HG02970 (cell line): ENCODE data around the gene HVCN1.
"Not testable (repeated sequence)": the region's sequence is repeated elsewhere in the genome, so short reads cannot be mapped to it uniquely, and the experiment has no call there.

Source experiments
- ATAC-seq: cut with Tn5 transposase; IDR thresholded peaks from one replicate; pipeline ENCODE4 v1.9.1; 2021; ENCODE audit warnings: mild to moderate bottlenecking, moderate library complexity, moderate number of reproducible peaks; ENCODE audit not compliant: unreplicated experiment, low FRiP score

The HVCN1 gene, protein sequence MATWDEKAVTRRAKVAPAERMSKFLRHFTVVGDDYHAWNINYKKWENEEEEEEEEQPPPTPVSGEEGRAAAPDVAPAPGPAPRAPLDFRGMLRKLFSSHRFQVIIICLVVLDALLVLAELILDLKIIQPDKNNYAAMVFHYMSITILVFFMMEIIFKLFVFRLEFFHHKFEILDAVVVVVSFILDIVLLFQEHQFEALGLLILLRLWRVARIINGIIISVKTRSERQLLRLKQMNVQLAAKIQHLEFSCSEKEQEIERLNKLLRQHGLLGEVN

GRCh38 chr12:110688446-110689280, at the start of gene HVCN1:
TSS of gene HVCN1 (minus strand) at chr12:110689115. CDS start at chr12:110683245, 5,870 bp downstream.
- peak; percentile 26 for ATAC-seq

- ATAC-seq, result no peak
Measured at GRCh38 chr12:110737532-110737931, 48.6 kb upstream of the HVCN1 start.

GRCh38 chr12:110737016-110737415, 48.1 kb upstream of the HVCN1 start:
- not testable (repeated sequence) for ATAC-seq

DNA sequence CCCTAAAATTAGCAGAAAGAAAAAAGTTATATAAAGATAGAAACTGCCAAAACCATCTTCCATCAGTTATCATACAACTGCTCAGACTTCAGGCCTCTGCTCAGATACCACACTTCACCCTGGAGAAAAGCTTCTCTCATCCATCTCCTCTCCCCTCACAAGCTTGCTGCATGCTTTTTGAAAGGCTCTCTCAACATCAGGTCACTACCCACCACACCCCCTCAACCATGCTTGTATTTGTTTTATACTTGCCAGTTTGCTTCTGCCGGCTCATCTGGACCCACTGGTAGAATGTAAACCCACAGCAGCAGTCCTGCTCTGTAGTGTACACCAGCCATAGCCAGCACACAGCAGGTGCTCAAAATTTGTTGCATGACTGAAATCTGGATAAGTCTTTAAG, 45.0 kb upstream of the HVCN1 start:
- no peak for ATAC-seq

GRCh38 chr12:110733089-110733715, 44.3 kb upstream of the HVCN1 start:
- no peak for ATAC-seq

DNA sequence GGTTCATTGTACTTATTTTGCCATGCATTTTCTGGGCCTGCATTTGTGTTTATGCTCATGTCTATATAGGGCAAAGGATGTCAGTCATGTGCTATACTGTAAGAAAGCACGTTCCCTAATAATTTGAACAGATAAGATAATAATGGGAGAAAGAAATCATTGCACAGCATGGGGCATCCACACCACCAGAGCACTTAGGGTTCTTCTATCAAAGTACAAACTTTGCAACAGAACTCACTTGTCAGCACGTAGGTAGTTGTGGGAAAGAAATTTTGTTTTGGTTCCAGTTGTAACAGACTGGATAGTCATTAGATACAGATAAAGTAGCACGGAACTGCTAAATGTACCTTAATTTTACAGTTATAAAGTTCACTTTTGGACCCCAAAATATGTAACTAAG, 43.7 kb upstream of the HVCN1 start:
- ATAC-seq, result no peak

DNA sequence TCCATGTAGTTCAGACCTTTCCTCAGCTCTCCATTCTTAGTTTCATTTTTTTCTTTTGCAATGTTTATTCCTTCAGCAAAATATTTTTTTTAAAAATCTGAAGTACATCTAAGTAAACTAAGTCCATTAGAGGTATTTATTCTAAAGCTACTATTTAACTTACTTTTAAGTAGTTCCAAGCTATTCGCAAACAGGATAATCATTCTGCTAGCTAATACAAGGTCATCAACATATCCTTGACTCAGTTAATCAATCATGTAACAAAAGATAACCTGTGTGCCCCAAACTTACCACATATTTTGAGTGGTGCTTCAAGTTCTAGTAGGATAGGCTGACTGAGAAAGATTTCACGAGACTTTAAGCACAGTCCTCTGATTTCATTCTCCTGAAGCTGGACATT, 42.6 kb upstream of the HVCN1 start:
- ATAC-seq, result no peak

- no peak for ATAC-seq
Measured at GRCh38 chr12:110728628-110729027, 39.7 kb upstream of the HVCN1 start.

- ATAC-seq, result no peak
Measured at GRCh38 chr12:110726708-110727369, 37.9 kb upstream of the HVCN1 start.

- no peak for ATAC-seq
Measured at GRCh38 chr12:110726028-110726427, 37.1 kb upstream of the HVCN1 start.

DNA sequence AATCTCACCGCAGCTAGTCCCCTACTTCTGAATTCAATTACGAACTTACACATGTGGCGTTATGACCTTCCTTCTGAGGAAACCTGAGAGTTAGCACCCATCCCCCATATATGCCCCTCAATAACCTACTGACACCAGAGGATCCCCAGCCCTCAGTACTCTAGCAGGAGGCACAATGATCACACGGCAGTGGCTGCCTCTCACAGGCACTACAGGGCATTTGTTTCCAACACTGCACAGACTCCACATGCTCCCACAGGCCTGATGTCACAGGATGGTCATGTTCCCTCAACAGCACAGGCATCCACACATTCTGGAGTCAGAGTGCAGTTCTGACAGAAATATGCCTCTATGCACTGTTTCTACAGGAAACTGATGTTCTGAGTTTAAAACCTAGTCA, 36.4 kb upstream of the HVCN1 start:
- ATAC-seq, result no peak

GRCh38 chr12:110722892-110723291, 34.0 kb upstream of the HVCN1 start:
- not testable (repeated sequence) for ATAC-seq

DNA sequence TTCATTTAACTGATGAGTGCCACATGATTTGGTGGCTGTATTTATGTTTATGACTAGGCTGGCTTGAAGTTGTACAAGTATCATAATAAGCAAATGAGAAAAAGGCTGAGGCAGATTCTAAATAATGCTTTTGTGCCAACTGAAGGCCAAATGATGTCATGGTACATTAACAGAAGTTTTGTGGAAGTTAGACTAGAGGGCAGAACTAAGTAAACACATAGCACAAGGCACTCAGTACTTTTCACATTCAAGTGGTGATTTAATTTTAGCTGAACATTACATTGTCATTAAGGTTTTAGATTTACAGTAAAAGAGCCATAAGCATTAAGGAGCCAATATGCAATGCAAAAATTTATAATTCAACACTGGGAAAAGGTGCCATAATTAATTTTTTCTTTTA, 32.7 kb upstream of the HVCN1 start:
- ATAC-seq, result no peak

DNA sequence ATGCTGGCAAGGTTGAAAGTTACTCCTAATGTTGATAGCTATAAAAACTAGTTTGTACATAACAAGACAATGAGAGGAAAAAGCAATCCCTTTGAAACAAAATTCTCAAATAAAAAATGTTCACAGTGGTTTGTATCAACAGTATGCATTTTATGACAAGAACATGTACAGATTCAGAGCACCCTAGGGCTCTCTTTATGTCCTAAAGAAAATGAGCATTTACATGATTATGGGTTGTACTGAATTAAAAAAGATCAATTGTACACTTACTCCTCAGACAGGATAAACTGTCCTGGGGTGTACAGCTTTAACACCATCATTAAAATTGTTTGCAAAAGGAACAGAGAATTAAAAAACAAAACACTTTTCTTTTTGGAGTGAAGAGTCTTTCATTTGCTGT, 31.6 kb upstream of the HVCN1 start:
- no peak for ATAC-seq

GRCh38 chr12:110718222-110718908, 29.4 kb upstream of the HVCN1 start:
- no peak for ATAC-seq

DNA sequence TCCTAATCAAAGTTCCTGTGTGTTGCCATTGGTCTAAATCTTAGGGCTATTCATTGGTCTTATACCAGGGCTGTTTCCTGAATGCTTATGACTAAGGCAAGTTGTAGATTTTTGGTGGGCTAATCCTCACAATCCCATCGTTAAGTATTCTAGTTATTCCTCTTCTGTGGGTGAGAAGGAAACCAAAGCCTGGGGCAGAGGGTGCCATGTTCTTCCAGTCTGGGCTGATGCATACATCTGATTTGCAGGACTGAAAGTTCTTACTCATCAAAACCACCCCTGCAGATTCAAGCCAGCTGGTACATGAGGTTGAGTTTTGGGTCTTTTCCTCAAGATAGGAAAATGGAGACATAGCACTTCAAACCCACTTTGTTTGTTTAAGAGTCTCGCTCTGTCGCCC, 28.1 kb upstream of the HVCN1 start:
- no peak for ATAC-seq

DNA sequence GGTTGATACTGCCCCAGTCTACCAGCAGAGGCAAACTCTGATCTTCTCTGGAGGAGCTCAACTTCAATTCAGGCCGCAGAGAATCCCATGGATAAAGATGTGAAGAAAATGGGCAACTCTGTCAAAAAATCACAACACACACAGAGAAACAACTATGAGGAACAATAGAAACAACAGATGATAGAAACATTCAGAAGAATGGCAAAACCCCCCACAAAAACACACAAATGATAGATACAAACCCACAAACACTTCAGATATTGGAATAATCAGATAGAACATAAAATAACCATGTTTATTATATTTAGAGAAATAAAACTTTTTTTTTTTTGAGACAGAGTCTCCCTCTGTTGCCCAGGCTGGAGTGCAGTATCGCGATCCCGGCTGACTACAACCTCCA, 20.0 kb upstream of the HVCN1 start:
- no peak for ATAC-seq

- no peak for ATAC-seq
Measured at GRCh38 chr12:110705309-110705708, 16.4 kb upstream of the HVCN1 start.

DNA sequence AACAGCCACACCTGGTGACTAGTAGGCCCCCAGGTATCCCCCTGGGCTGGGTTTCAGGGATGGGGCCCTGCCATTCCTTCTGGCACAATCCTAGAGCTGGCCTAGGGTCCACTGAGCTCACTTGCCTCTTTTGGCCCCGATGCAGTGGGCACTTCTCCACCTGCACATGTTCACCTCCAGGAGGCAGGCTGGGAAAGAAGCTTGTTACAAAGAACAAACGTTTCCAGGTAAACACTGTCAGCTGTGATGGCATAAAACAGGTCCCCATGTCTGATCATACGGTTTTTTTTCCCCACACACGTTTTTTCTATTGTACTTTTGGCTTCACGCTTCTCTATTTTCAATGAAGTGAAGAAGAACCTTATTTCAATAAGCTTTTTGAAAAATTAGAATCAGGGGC, 15.8 kb upstream of the HVCN1 start:
- ATAC-seq, result no peak

DNA sequence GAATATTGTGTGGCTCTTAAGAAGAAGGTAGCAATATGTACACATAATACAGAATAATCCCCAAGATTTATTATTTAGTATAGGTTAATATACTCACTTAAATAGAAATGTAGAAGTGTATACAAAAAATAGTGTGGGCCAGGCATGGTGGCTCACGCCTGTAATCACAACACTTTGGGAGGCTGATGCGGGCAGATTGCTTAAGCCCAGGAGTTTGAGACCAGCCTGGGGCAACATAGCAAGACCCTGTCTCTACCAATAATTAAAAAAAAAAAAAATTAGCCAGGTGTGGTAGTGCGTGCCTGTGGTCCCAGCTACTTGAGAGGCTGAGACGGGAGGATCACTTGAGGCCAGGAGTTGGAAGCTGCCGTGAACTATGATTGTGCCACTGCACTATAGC, 15.3 kb upstream of the HVCN1 start:
- ATAC-seq, result no peak
